Endothelial cell (in vitro differentiated cells): ENCODE measurements around the gene OR52D1. TPM values are rescaled to one million over a fixed set of nuclear protein-coding genes. Genes with fewer than 3 reads are reported as not detected.

Source experiments
- DNase-seq: peaks from one replicate; pipeline ENCODE4 v3.0.0; 2021; ENCODE audit warnings: low spot score
- H3K27ac Mint-ChIP-seq: one replicate; pipeline ENCODE4 v1.8.0; 2021; ENCODE audit warnings: mixed read lengths, inconsistent platforms; ENCODE audit not compliant: unreplicated experiment
- H3K27me3 Mint-ChIP-seq: one replicate; pipeline ENCODE4 v1.8.0; 2021; ENCODE audit warnings: mild to moderate bottlenecking, moderate library complexity, mixed read lengths, inconsistent platforms; ENCODE audit not compliant: unreplicated experiment
- H3K36me3 Mint-ChIP-seq: one replicate; pipeline ENCODE4 v1.8.0; 2021; ENCODE audit warnings: mild to moderate bottlenecking, low read depth, mixed read lengths, inconsistent platforms; ENCODE audit not compliant: unreplicated experiment
- H3K4me1 Mint-ChIP-seq: one replicate; pipeline ENCODE4 v1.8.0; 2021; ENCODE audit warnings: mild to moderate bottlenecking, mixed read lengths, inconsistent platforms; ENCODE audit not compliant: unreplicated experiment
- H3K4me3 Mint-ChIP-seq: one replicate; pipeline ENCODE4 v1.8.0; 2021; ENCODE audit warnings: mild to moderate bottlenecking, mixed read lengths, inconsistent platforms; ENCODE audit not compliant: unreplicated experiment
- H3K9me3 Mint-ChIP-seq: one replicate; pipeline ENCODE4 v1.8.0; 2021; ENCODE audit warnings: mixed read lengths, inconsistent platforms; ENCODE audit not compliant: unreplicated experiment
- CTCF ChIP-seq: fragments of 200-600 bp; sonication (generic); IDR thresholded peaks from one replicate; pipeline ENCODE4 v1.5.0; 2021; ENCODE audit warnings: antibody characterized with exemption; ENCODE audit not compliant: unreplicated experiment
- long read RNA-seq: library from polyadenylated mRNA; unstranded; transcript quantifications from one replicate; pipeline ENCODE4 v2.0.0, GENCODE V29; 2020; ENCODE audit not compliant: unreplicated experiment
- total RNA-seq: library from RNA; stranded (reverse); fragmentation: NEBNext Ultra II Directional; extraction: Animal tissue kit (Norgen Biotek cat#: 25700); gene quantifications from one replicate; pipeline ENCODE4 v1.2.1, GENCODE V29; 2021; ENCODE audit not compliant: unreplicated experiment

Gene OR52D1
- not detected for total RNA-seq
- long read RNA-seq = 0 reads

- H3K9me3 Mint-ChIP-seq = no peaks in the 10 kb centered on the region
- H3K27me3 Mint-ChIP-seq = peaks cover 2% of the 10 kb centered on the region
- no peaks in the 10 kb centered on the region for H3K4me1 Mint-ChIP-seq
- H3K27ac Mint-ChIP-seq = no peak within 1 kb of the TSS
- no peak for DNase-seq
- peaks cover 3% of the 10 kb centered on the region for H3K36me3 Mint-ChIP-seq
- no peak within 1 kb of the TSS for H3K4me3 Mint-ChIP-seq
- TF ChIP-seq CTCF = no peak
Measured at GRCh38 chr11:5488385-5488784, at the start of gene OR52D1. OR52D1 (plus strand) TSS chr11:5488685; CDS start chr11:5488707, 22 bp downstream.

GRCh38 chr11:5441414-5441813 lies 47.1 kb upstream of the OR52D1 start, which contains the start of gene OR51I1:
OR51I1 (minus strand) TSS chr11:5441514; CDS start chr11:5441514, 0 bp downstream.
- Mint-ChIP-seq H3K4me1 (no peaks in the 10 kb centered on the region), H3K27me3 (peaks cover 1% of the 10 kb centered on the region), H3K4me3 (no peak within 1 kb of the TSS), H3K36me3 (no peaks in the 10 kb centered on the region), H3K27ac (no peak within 1 kb of the TSS), H3K9me3 (no peaks in the 10 kb centered on the region)
- TF ChIP-seq CTCF = no peak
- DNase-seq = no peak

DNA sequence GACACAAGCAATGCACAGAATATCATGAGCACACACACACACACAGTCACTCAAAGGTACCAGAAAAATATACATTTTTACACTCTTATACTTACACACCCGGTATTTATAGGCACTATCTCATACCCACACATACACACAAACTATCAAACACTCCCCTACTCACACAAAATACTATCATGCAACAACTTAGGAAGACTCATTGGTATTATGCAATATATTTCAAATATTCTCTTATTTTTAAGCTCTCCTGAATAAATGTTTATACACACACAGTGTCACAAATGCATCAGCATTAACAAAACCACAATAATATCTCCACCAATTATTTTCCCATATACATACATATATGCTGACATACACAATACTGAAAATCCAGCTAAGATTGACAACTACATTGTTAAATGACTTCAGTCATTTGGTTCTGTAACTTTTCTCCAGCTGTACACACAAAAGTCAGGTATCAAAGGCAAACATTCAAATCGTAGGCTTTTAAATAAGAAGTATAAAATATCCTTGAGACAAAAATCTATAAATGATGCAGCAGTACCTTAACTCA lies 44.6 kb upstream of the OR52D1 start:
- Mint-ChIP-seq H3K4me1 (no peaks in the 10 kb centered on the region), H3K9me3 (no peaks in the 10 kb centered on the region), H3K27ac (no peak overlapping the region), H3K4me3 (no peak overlapping the region), H3K36me3 (no peaks in the 10 kb centered on the region), H3K27me3 (peaks cover 3% of the 10 kb centered on the region)
- DNase-seq = no peak
- TF ChIP-seq CTCF = no peak

DNA sequence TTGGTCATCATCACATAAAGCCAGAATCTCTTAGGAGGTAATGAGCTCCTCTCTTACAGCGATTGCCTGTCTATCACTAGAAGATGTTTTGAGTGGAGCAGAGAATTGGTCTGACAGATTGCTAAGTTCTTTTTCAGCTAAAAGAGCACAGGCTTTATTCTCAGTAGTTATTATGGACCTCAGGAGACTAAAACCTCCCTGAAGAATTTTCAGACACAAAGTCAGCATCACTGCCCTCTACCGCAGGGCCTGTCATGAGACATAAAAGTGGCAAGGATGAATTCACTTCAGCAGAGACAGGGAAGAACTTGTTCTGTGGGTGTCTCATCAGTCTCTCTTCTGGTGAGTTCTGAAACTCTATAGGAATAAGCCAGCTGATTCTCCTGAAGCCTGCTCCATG lies 39.5 kb upstream of the OR52D1 start, which contains the start of gene OR51I2:
Gene OR51I2 (plus strand): TSS at position 301 of the 400 bp plus-strand sequence. CDS start 4,166 bp downstream, outside the sequence.
- Mint-ChIP-seq H3K4me1 (no peaks in the 10 kb centered on the region), H3K27ac (no peak within 1 kb of the TSS), H3K27me3 (peaks cover 2% of the 10 kb centered on the region), H3K9me3 (no peaks in the 10 kb centered on the region), H3K4me3 (no peak within 1 kb of the TSS), H3K36me3 (no peaks in the 10 kb centered on the region)
- no peak for DNase-seq
- no peak for TF ChIP-seq CTCF

- Mint-ChIP-seq H3K27ac (no peak overlapping the region), H3K27me3 (peaks cover 2% of the 10 kb centered on the region), H3K9me3 (no peaks in the 10 kb centered on the region), H3K4me1 (no peaks in the 10 kb centered on the region), H3K4me3 (no peak overlapping the region), H3K36me3 (no peaks in the 10 kb centered on the region)
- DNase-seq = no peak
- no peak for TF ChIP-seq CTCF
Measured at GRCh38 chr11:5449432-5449831, 39.1 kb upstream of the OR52D1 start.
